ENCODE data around the gene SF3A1. TPM values are rescaled to one million over a fixed set of nuclear protein-coding genes. Genes with fewer than 3 reads are reported as not detected.

SF3A1 gene
- total RNA-seq, 1 donor from 2014 or later = 139 TPM

- peaks cover 3% of the 10 kb centered on the region for H3K79me2 ChIP-seq (ENCODE audit: insufficient read depth, low read length)
- no peaks in the 10 kb centered on the region for H3K9me3 Mint-ChIP-seq (ENCODE audit: unreplicated experiment)
- peak overlapping the region; percentile 43 for H3K9ac ChIP-seq (ENCODE audit: low read length)
- no peak for TF ChIP-seq CTCF (IDR thresholded peaks at IDR 0.05; ENCODE audit: insufficient read depth, low read depth, low read length)
- TF ChIP-seq EZH2 (IDR thresholded peaks at IDR 0.05; ENCODE audit: insufficient read depth, low read length) = no peak
- H3K4me1 ChIP-seq (ENCODE audit: insufficient read depth, low read length) = peaks cover 29% of the 10 kb centered on the region
- H3K36me3 ChIP-seq (ENCODE audit: insufficient read depth, low read length) = peaks cover 20% of the 10 kb centered on the region
- FAIRE-seq (no peak), DNase-seq (ENCODE audit: low read depth) (no peak)
- H3K27me3 Mint-ChIP-seq (ENCODE audit: low read depth, unreplicated experiment) = no peaks in the 10 kb centered on the region
- H2AFZ ChIP-seq (ENCODE audit: low read depth, low read length) = no peak overlapping the region
- no peak overlapping the region for H3K4me2 ChIP-seq (ENCODE audit: low read length)
- H3K27me3 ChIP-seq (ENCODE audit: insufficient read depth, low read length) = no peaks in the 10 kb centered on the region
- H3K36me3 Mint-ChIP-seq (ENCODE audit: low read depth, unreplicated experiment) = peaks cover 24% of the 10 kb centered on the region
- H4K20me1 ChIP-seq (ENCODE audit: insufficient read depth, low read length) = peaks cover 31% of the 10 kb centered on the region
- H3K4me3 Mint-ChIP-seq (ENCODE audit: unreplicated experiment) = no peak overlapping the region
- no peak overlapping the region for H3K27ac Mint-ChIP-seq (ENCODE audit: unreplicated experiment)
- H3K9me3 ChIP-seq (ENCODE audit: insufficient read depth, low read depth, low read length) = no peaks in the 10 kb centered on the region
- no peaks in the 10 kb centered on the region for H3K4me1 Mint-ChIP-seq (ENCODE audit: low read depth, unreplicated experiment)
- no peak overlapping the region for H3K27ac ChIP-seq (ENCODE audit: low read depth, low read length)
- no peak overlapping the region for H3K4me3 ChIP-seq (ENCODE audit: insufficient read depth, low read depth, low read length)
These were observed 65.4 kb downstream of the SF3A1 start for GRCh38 chr22:30291058-30291892.

GRCh38 chr22:30290342-30291057 is 66.2 kb downstream of the SF3A1 start:
- Histone ChIP-seq H4K20me1 (ENCODE audit: insufficient read depth, low read length) (peaks cover 24% of the 10 kb centered on the region), H3K4me2 (ENCODE audit: low read length) (peak overlapping the region; percentile 98), H3K4me3 (ENCODE audit: insufficient read depth, low read depth, low read length) (no peak overlapping the region), H3K9me3 (ENCODE audit: insufficient read depth, low read depth, low read length) (no peaks in the 10 kb centered on the region), H3K27me3 (ENCODE audit: insufficient read depth, low read length) (no peaks in the 10 kb centered on the region), H3K36me3 (ENCODE audit: insufficient read depth, low read length) (peaks cover 16% of the 10 kb centered on the region), H3K27ac (ENCODE audit: low read depth, low read length) (no peak overlapping the region), H3K9ac (ENCODE audit: low read length) (peak overlapping the region; percentile 43), H3K4me1 (ENCODE audit: insufficient read depth, low read length) (peaks cover 29% of the 10 kb centered on the region), H3K79me2 (ENCODE audit: insufficient read depth, low read length) (peaks cover 3% of the 10 kb centered on the region), H2AFZ (ENCODE audit: low read depth, low read length) (no peak overlapping the region)
- H3K4me3 Mint-ChIP-seq (ENCODE audit: unreplicated experiment) = peak overlapping the region; percentile 73
- TF ChIP-seq CTCF (IDR thresholded peaks at IDR 0.05; ENCODE audit: insufficient read depth, low read depth, low read length) = no peak
- no peak for TF ChIP-seq EZH2 (IDR thresholded peaks at IDR 0.05; ENCODE audit: insufficient read depth, low read length)
- H3K36me3 Mint-ChIP-seq (ENCODE audit: low read depth, unreplicated experiment) = peaks cover 20% of the 10 kb centered on the region
- no peaks in the 10 kb centered on the region for H3K27me3 Mint-ChIP-seq (ENCODE audit: low read depth, unreplicated experiment)
- no peaks in the 10 kb centered on the region for H3K4me1 Mint-ChIP-seq (ENCODE audit: low read depth, unreplicated experiment)
- no peaks in the 10 kb centered on the region for H3K9me3 Mint-ChIP-seq (ENCODE audit: unreplicated experiment)
- no peak overlapping the region for H3K27ac Mint-ChIP-seq (ENCODE audit: unreplicated experiment)
- DNase-seq (ENCODE audit: low read depth) (peak; percentile 38), FAIRE-seq (peak; percentile 17)

All from astrocyte (in vitro differentiated cells and primary cell).